A673 (cell line): ENCODE data around the gene DLK1. TPM values are rescaled to one million over a fixed set of nuclear protein-coding genes. Genes with fewer than 3 reads are reported as not detected.

Experiments used
- BruUV-seq: library from RNA; stranded (reverse); fragments of 400-500 nt; replicated peaks from 2 replicates; lab custom pipeline; 2021; lab: Mats Ljungman, UMichigan
- CTCF ChIA-PET: fragments of 300-600 bp; sonication (Branson Sonifier 250); formaldehyde crosslinking; loops from one replicate; lab custom pipeline; 2022; ENCODE audit warnings: antibody characterized with exemption; lab: Charles Lee
- POLR2A ChIA-PET: fragments of 300-600 bp; sonication (Branson Sonifier 250); formaldehyde crosslinking; loops from one replicate; lab custom pipeline; 2022; ENCODE audit warnings: antibody characterized with exemption; ENCODE audit not compliant: low non-redundant PET; lab: Charles Lee
- DNase-seq: peaks from one replicate; pipeline ENCODE4 v3.0.0-alpha.2; 2015; ENCODE audit warnings: low spot score
- H3K27ac ChIP-seq: fragments of 200-600 bp; sonication (generic); 2 replicates; pipeline ENCODE4 v1.5.1; 2016; ENCODE audit warnings: mixed run types, low read depth, mild to moderate bottlenecking, mixed read lengths, antibody characterized with exemption, low read length; ENCODE audit not compliant: poor library complexity, severe bottlenecking
- H3K27me3 ChIP-seq: fragments of 200-600 bp; sonication (generic); replicated peaks from 2 replicates; pipeline ENCODE4 v1.6.1; 2017; ENCODE audit warnings: mixed run types, low read depth, mild to moderate bottlenecking, mixed read lengths, antibody characterized with exemption, low read length; ENCODE audit not compliant: insufficient read depth, poor library complexity
- H3K36me3 ChIP-seq: fragments of 200-600 bp; sonication (generic); 2 replicates; pipeline ENCODE4 v1.6.1; 2016; ENCODE audit warnings: mixed run types, mild to moderate bottlenecking, mixed read lengths, antibody characterized with exemption, low read length; ENCODE audit not compliant: insufficient read depth, poor library complexity, severe bottlenecking
- H3K4me1 ChIP-seq: fragments of 200-600 bp; sonication (generic); 2 replicates; pipeline ENCODE4 v1.6.1; 2017; ENCODE audit warnings: mixed run types, mild to moderate bottlenecking, mixed read lengths, antibody characterized with exemption, low read length; ENCODE audit not compliant: insufficient read depth, poor library complexity, severe bottlenecking
- H3K4me3 ChIP-seq: fragments of 200-600 bp; sonication (generic); 2 replicates; pipeline ENCODE4 v1.5.1; 2016; ENCODE audit warnings: low read depth, mixed run types, mild to moderate bottlenecking, mixed read lengths, low read length; ENCODE audit not compliant: poor library complexity, severe bottlenecking
- H3K9me3 ChIP-seq: fragments of 200-600 bp; sonication (generic); 2 replicates; pipeline ENCODE4 v1.6.1; 2016; ENCODE audit warnings: mixed run types, low read depth, mild to moderate bottlenecking, mixed read lengths, antibody characterized with exemption, low read length; ENCODE audit not compliant: poor library complexity, severe bottlenecking
- EZH2 ChIP-seq: fragments of 200-600 bp; sonication (generic); IDR thresholded peaks from 2 replicates; pipeline ENCODE4 v1.6.1; 2017; ENCODE audit warnings: borderline replicate concordance, low read depth, mild to moderate bottlenecking, mixed read lengths, antibody characterized with exemption, low read length; ENCODE audit not compliant: poor library complexity, severe bottlenecking
- intact Hi-C: fragments of 100-400 bp; cut with micrococcal nuclease; formaldehyde crosslinking; loops from one replicate; pipeline ENCODE4 v1.10.0; 2022; ENCODE audit not compliant: unreplicated experiment
- total RNA-seq: library from RNA; stranded (reverse); gene quantifications from 2 replicates; pipeline ENCODE4 v1.2.3, GENCODE V29; 2021
- TF ChIP-seq, protein P1 (sequence below): fragments of 300-800, 200-600 bp; sonication (generic); conservative IDR thresholded peaks from 2 replicates; pipeline ENCODE4 v1.5.1; 2017; ENCODE audit warnings: low read depth, mild to moderate bottlenecking, antibody characterized with exemption, low read length, moderate library complexity, mixed read lengths

DLK1 gene
- total RNA-seq, 1 experiment from 2014 or later: not detected

DNA sequence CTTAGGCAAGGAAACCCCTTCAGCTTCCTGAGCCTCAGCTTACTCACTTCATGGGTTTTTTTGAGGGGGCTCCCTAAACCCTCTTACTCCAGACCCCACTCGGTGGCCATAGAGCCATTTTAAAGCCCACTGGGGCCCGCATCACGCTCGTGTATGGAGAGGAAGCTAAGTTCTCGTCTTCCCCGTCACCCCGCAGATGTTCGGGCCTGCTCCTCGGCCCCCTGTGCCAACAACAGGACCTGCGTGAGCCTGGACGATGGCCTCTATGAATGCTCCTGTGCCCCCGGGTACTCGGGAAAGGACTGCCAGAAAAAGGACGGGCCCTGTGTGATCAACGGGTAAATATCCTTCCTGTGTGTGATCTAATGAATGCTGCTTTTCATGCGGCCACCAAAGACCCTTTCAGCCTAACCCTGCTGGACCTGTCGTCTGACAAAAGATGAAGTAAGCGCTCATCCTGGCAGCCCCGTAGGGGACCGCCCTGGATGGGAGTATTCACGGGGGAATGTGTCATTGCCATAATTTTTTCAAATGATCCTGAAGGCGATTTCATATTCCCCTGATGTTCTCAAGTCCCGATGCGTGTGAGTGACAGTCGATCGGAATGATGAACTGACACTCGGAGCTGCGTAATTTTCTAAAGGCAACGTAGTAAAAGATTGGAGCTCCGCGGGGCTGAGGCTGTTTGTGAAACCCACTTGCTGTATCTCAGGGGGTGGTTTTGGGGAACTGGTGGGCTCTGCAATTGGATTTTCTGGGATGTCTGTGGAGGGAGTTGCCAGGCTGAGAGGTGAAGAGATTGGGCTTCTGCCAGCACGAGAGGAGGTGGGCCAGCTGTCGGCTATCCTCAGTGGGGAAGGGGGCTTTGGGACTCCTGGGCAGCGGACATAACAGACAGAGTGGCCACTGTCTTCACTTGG is 5.4 kb downstream of the DLK1 start:
- intact Hi-C loops: no loop called here
- H3K27me3 ChIP-seq: peaks cover 35% of the 10 kb centered on the region
- POLR2A ChIA-PET: interaction anchor here (0.6 kb wide), 1 partner anchor 988 kb away, joined by 3 read pairs; no protein-coding TSS in a partner anchor
- H3K27ac ChIP-seq: no peak overlapping the region
- H3K9me3 ChIP-seq: no peaks in the 10 kb centered on the region
- CTCF ChIA-PET: no interaction called here
- H3K4me1 ChIP-seq: no peaks in the 10 kb centered on the region
- BruUV-seq: no TSS peak
- no peaks in the 10 kb centered on the region for H3K36me3 ChIP-seq
- TF ChIP-seq EZH2: no peak
- TF ChIP-seq, protein P1, sequence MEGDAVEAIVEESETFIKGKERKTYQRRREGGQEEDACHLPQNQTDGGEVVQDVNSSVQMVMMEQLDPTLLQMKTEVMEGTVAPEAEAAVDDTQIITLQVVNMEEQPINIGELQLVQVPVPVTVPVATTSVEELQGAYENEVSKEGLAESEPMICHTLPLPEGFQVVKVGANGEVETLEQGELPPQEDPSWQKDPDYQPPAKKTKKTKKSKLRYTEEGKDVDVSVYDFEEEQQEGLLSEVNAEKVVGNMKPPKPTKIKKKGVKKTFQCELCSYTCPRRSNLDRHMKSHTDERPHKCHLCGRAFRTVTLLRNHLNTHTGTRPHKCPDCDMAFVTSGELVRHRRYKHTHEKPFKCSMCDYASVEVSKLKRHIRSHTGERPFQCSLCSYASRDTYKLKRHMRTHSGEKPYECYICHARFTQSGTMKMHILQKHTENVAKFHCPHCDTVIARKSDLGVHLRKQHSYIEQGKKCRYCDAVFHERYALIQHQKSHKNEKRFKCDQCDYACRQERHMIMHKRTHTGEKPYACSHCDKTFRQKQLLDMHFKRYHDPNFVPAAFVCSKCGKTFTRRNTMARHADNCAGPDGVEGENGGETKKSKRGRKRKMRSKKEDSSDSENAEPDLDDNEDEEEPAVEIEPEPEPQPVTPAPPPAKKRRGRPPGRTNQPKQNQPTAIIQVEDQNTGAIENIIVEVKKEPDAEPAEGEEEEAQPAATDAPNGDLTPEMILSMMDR: no peak
- DNase-seq: no peak
- no peak overlapping the region for H3K4me3 ChIP-seq

DNA sequence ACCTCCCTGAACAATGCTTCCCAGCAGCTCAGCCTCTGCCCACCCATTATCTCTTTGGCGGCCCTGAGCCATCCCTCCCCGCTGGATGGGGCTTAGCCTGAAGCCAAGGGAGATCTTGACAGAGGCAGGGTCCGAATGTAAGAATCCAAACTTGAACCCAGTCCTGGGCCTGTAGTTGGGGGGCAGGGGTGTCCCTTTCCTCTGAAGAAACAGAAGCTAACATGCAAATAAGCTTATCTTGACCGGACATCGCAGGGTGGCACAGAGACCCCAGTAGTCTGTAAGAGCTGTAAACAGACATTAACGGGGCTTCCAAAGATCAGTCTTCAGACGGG is 6.0 kb downstream of the DLK1 start:
- ChIA-PET POLR2A (interaction anchor here (0.6 kb wide), 1 partner anchor 987 kb away, joined by 3 read pairs; no protein-coding TSS in a partner anchor), CTCF (no interaction called here)
- H3K27ac ChIP-seq: no peak overlapping the region
- no peaks in the 10 kb centered on the region for H3K9me3 ChIP-seq
- peaks cover 28% of the 10 kb centered on the region for H3K27me3 ChIP-seq
- no peaks in the 10 kb centered on the region for H3K4me1 ChIP-seq
- no peak for DNase-seq
- intact Hi-C loops: no loop called here
- BruUV-seq: no TSS peak
- TF ChIP-seq, protein P1: no peak
- no peak for TF ChIP-seq EZH2
- no peaks in the 10 kb centered on the region for H3K36me3 ChIP-seq
- H3K4me3 ChIP-seq: no peak overlapping the region

DNA sequence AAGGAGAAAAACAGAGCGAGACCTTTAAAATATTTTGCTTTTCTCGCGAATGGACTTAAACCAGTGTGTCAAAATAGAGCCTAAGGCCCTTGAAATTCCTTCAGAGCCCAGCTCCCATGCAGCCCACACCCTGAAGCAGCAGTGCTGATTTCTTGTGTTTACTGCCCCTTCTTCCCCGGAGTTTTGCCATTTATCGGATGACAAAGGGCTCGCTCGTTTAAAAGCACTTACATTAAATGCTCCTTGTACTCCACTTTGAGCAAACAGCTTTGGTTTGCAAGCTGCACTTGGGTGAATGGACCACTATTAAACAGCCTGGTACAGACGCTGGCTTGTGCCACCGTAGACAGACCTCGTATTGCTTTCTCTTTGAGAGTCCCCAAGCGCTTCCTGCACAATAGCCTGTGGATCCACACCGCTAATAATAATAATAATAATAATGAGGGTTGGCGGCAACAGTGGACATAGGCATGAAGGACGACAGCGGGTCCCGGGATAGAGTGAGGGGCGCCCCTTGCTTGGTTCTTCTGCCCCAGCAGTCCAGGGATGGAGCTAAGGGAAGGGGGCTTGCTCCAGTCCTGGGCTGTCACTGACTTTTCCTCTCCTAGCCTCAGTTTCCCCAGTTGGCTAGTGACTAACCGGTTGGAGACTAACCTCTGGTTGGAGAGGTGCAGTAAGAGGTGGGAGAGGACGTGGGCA is 6.6 kb downstream of the DLK1 start:
- Histone ChIP-seq H3K27ac (no peak overlapping the region), H3K36me3 (no peaks in the 10 kb centered on the region), H3K4me3 (no peak overlapping the region), H3K9me3 (no peaks in the 10 kb centered on the region), H3K27me3 (peaks cover 23% of the 10 kb centered on the region), H3K4me1 (no peaks in the 10 kb centered on the region)
- BruUV-seq: no TSS peak
- intact Hi-C loops: no loop called here
- DNase-seq: no peak
- ChIA-PET CTCF (no interaction called here), POLR2A (no interaction called here)
- TF ChIP-seq EZH2: no peak
- TF ChIP-seq, protein P1: no peak
